Measurements from ENCODE around the gene SENP1. TPM values are rescaled to one million over a fixed set of nuclear protein-coding genes. Genes with fewer than 3 reads are reported as not detected.

SENP1 gene
- total and polyA plus RNA-seq, 2 donors: 6.7 to 38.2 TPM

GRCh38 chr12:48045965-48046518 is 59.8 kb downstream of the SENP1 start:
- Histone ChIP-seq H3K36me3 (ENCODE audit: insufficient read depth) (peaks cover 6% of the 10 kb centered on the region), H3K27ac (ENCODE audit: low read depth) (no peak overlapping the region)
- WGBS: 89% methylated on average over 2 of the region's 2 CpGs

DNA sequence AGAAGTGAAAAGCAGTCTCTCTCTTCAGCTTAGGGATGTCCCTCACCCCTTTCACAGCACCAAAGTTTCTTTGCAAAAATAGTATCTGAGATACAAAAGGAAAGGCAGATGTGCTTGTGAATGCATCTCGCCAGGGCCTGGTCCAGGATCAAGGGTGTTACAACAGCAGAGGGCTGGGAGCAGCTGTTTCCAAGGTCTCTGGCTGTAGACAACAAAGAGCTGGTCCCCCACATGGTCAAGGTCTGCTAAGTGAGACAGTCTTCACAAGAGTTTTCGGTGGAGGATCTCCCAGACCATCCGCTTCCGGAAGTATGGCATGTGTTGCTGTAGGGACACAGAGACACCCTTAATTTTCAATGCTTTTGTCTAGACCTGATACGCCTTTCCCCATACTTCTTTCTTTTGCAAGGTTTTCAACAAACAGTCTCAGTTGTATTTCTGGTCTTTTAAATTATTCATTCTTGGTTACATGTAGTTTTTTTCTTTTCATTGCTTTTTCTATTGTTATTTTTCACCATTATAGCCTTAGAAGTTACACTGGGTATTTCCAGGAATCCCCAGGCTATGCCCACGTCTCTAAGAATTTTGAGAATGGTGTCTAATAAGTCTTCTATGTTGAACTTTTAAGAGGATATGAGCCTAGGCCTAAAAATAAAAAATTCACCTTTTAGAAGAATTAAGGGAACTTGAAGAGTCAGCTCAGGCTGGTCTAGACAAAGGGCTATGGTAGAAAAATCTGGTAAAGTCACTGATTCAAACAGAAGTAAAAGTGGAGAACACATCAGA is 60.6 kb downstream of the SENP1 start:
- no peak for DNase-seq (ENCODE audit: extremely low spot score)
- H3K4me1 ChIP-seq (ENCODE audit: insufficient read depth): no peaks in the 10 kb centered on the region
- H3K27ac ChIP-seq (ENCODE audit: low read depth): no peak overlapping the region
- WGBS: 93% methylated on average over 6 of the region's 6 CpGs
- H3K4me3 ChIP-seq (ENCODE audit: low read depth, low read length): no peak overlapping the region
- peaks cover 6% of the 10 kb centered on the region for H3K36me3 ChIP-seq (ENCODE audit: insufficient read depth)

More at GRCh38 chr12:48045965-48046518, 59.8 kb downstream of the SENP1 start:
- no peak overlapping the region for H3K4me3 ChIP-seq (ENCODE audit: low read depth, low read length)
- no peak for DNase-seq (ENCODE audit: extremely low spot score)
- H3K4me1 ChIP-seq (ENCODE audit: insufficient read depth): no peaks in the 10 kb centered on the region

DNA sequence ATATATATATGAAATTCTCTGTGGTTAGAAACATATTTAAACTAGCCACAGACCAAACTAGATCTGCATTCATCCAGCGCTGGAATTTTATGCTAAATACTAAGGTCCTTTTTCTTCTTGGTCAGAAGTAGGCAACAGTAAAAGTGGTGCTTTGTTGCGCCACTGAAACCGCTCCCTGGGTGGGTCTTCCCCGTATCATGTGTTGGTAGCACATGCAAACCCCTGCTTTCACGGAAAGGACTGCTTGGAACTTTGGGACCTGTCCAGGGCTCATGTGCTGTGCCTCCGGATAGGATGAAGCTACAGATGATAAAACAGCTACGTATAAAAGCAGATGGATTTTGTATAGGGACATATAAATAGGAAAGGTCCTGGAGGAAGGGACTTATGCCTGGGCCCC is 61.5 kb downstream of the SENP1 start:
- no peak for DNase-seq (ENCODE audit: extremely low spot score)
- no peaks in the 10 kb centered on the region for H3K4me1 ChIP-seq (ENCODE audit: insufficient read depth)
- H3K4me3 ChIP-seq (ENCODE audit: low read depth, low read length): no peak overlapping the region
- H3K27ac ChIP-seq (ENCODE audit: low read depth): no peak overlapping the region
- 88% methylated on average over 7 of the region's 7 CpGs for WGBS
- peaks cover 6% of the 10 kb centered on the region for H3K36me3 ChIP-seq (ENCODE audit: insufficient read depth)

GRCh38 chr12:48043771-48044170 is 62.1 kb downstream of the SENP1 start:
- no peak for DNase-seq (ENCODE audit: extremely low spot score)
- H3K4me1 ChIP-seq (ENCODE audit: insufficient read depth): no peaks in the 10 kb centered on the region
- WGBS: 79% methylated on average over 4 of the region's 4 CpGs
- H3K4me3 ChIP-seq (ENCODE audit: low read depth, low read length): no peak overlapping the region
- H3K36me3 ChIP-seq (ENCODE audit: insufficient read depth): peaks cover 6% of the 10 kb centered on the region
- H3K27ac ChIP-seq (ENCODE audit: low read depth): no peak overlapping the region

DNA sequence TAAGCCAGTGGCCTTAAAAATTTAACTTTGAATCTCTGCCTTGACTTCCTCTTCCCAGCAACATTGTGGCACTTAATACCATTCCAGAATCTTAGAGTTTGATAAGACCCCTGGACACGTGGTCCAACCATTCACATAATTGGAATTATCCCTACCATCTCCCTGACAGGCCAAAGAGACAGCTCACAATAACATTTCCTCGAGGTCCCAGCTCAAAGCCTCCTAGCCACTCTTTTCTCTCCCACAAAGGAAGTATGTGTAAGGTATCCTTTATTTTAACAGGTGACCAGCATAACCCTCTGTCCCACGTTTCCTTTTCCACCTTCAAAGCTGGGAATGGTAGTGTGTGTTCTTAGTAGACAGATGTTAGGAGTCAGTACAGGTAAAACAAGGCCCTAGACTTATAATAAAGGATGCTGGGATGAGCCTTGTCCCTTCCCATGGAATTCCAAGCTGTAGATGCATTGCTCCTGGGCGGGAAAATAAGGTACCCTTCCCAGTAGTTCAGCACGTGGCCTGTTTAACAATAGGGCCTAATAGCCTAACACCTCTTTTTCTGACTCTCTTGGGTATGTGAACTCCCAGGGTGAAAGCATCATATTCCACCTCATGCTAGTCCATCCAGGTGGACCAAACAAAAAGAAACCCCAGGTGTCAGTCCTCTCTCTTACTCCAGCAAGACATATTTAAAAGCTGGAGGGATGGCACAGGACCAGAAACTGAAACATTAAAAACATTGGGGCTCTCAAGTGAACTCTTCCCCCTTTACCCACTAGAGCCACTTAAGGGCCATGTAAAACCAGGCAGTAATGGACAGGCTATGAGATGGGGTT is 64.1 kb downstream of the SENP1 start:
- no peak overlapping the region for H3K4me3 ChIP-seq (ENCODE audit: low read depth, low read length)
- peaks cover 6% of the 10 kb centered on the region for H3K36me3 ChIP-seq (ENCODE audit: insufficient read depth)
- no peaks in the 10 kb centered on the region for H3K4me1 ChIP-seq (ENCODE audit: insufficient read depth)
- 75% methylated on average over 5 of the region's 5 CpGs for WGBS
- no peak overlapping the region for H3K27ac ChIP-seq (ENCODE audit: low read depth)
- no peak for DNase-seq (ENCODE audit: extremely low spot score)

DNA sequence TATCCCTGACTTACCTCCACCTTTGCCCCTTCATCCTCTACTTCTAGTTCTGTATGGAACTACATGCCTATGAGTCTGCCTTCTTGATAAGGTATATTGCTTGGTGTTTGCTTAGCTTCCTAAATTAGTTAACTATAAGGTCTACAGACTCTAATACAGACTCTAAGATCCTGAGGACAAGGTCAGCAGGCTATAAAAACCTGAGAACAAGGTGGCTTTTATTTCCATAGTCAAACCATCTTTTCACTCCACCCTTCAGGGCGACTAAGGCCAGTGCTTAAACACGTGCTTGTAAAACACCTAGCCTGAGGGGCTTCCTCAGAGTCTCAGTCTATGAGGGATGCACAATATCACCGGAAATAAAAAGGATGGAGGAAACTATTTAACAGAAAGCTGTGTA is 65.5 kb downstream of the SENP1 start:
- Histone ChIP-seq H3K4me3 (ENCODE audit: low read depth, low read length) (no peak overlapping the region), H3K27ac (ENCODE audit: low read depth) (no peak overlapping the region), H3K4me1 (ENCODE audit: insufficient read depth) (no peaks in the 10 kb centered on the region), H3K36me3 (ENCODE audit: insufficient read depth) (peaks cover 6% of the 10 kb centered on the region)
- 66% methylated on average over 3 of the region's 3 CpGs for WGBS
- no peak for DNase-seq (ENCODE audit: extremely low spot score)

GRCh38 chr12:48039151-48039550 is 66.7 kb downstream of the SENP1 start:
- no peak overlapping the region for H3K4me3 ChIP-seq (ENCODE audit: low read depth, low read length)
- no peak overlapping the region for H3K27ac ChIP-seq (ENCODE audit: low read depth)
- DNase-seq (ENCODE audit: extremely low spot score): no peak
- H3K4me1 ChIP-seq (ENCODE audit: insufficient read depth): no peaks in the 10 kb centered on the region
- WGBS: 97% methylated on average over 1 of the region's 1 CpG
- H3K36me3 ChIP-seq (ENCODE audit: insufficient read depth): no peaks in the 10 kb centered on the region

GRCh38 chr12:48038085-48038484 is 67.8 kb downstream of the SENP1 start:
- WGBS: 79% methylated on average over 5 of the region's 5 CpGs
- Histone ChIP-seq H3K36me3 (ENCODE audit: insufficient read depth) (no peaks in the 10 kb centered on the region), H3K27ac (ENCODE audit: low read depth) (no peak overlapping the region), H3K4me1 (ENCODE audit: insufficient read depth) (no peaks in the 10 kb centered on the region), H3K4me3 (ENCODE audit: low read depth, low read length) (no peak overlapping the region)
- DNase-seq (ENCODE audit: extremely low spot score): no peak

- no peak for DNase-seq (ENCODE audit: extremely low spot score)
- no peak overlapping the region for H3K4me3 ChIP-seq (ENCODE audit: low read depth, low read length)
- no peak overlapping the region for H3K27ac ChIP-seq (ENCODE audit: low read depth)
- no peaks in the 10 kb centered on the region for H3K36me3 ChIP-seq (ENCODE audit: insufficient read depth)
- WGBS: 26% methylated on average over 9 of the region's 9 CpGs
- H3K4me1 ChIP-seq (ENCODE audit: insufficient read depth): no peaks in the 10 kb centered on the region
Measured at GRCh38 chr12:48037267-48037915, 68.5 kb downstream of the SENP1 start.

DNA sequence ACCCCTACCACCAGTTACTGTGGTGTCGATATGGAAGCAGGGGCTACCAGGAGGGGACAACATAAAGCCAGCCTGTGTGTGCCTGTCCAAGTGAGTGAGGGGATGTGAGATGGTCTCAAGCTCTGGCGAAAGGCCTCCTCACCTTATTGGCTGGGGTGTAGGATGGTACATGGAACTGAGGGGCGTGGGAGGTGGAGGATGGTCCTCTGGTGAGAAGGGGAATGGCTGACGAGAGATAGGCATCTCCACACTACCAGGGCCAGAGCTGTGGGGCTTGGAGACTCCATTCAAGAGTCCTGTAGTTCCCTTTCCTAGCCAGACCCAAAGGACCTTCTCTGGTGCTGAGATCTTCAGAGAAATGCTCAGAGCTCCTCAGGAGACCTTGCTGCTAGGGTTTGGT is 69.1 kb downstream of the SENP1 start:
- Histone ChIP-seq H3K27ac (ENCODE audit: low read depth) (no peak overlapping the region), H3K36me3 (ENCODE audit: insufficient read depth) (no peaks in the 10 kb centered on the region), H3K4me1 (ENCODE audit: insufficient read depth) (no peaks in the 10 kb centered on the region), H3K4me3 (ENCODE audit: low read depth, low read length) (no peak overlapping the region)
- 94% methylated on average over 4 of the region's 4 CpGs for WGBS
- DNase-seq (ENCODE audit: extremely low spot score): no peak

DNA sequence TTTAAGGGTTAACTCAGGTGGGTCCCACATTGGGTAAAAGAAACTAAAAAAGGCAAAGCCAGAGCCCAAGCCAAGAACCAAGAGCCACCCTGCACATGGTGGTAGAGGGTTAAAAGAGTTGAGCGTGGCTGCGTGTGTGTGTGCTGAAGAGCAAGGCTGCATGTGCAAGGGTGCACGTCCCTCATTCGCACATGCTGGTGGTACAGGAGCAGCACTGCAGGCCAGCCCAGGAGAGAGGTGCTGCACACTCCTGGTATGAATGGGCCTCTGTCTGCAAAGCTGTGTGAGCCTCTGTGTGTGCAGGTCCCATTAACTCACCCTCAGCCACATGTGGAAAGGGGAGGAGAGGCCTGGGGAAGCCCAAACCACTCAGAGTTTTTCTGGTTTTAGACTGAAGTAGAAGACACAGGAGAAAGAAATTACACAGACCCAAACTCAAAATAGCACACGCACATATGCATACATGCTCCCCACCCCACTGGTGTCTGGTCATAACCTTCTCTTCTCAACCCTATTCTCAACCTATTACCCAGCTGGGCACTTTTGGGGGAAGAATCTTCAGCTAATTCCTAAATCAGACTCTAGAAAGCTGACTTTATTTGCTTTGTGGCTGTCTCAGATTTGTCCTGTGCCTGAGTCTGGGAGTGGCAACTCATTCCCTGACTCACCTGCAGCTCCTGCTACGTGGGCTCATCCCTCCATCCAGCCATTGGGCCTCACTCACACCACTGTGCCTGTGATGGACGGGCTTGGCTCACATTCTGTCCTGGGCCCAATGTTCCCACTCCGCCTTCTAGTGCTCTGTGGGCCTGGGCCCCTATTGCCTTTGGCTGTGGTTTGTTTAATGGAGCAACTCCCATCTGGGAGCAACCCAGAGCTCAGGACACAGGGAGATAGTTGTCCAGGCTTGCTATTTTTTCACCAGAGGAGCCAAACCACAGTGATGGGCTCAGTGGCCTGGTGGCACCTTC is 70.8 kb downstream of the SENP1 start:
- no peak for DNase-seq (ENCODE audit: extremely low spot score)
- H3K4me1 ChIP-seq (ENCODE audit: insufficient read depth): no peaks in the 10 kb centered on the region
- WGBS: 94% methylated on average over 8 of the region's 8 CpGs
- H3K27ac ChIP-seq (ENCODE audit: low read depth): no peak overlapping the region
- no peaks in the 10 kb centered on the region for H3K36me3 ChIP-seq (ENCODE audit: insufficient read depth)
- H3K4me3 ChIP-seq (ENCODE audit: low read depth, low read length): no peak overlapping the region

DNA sequence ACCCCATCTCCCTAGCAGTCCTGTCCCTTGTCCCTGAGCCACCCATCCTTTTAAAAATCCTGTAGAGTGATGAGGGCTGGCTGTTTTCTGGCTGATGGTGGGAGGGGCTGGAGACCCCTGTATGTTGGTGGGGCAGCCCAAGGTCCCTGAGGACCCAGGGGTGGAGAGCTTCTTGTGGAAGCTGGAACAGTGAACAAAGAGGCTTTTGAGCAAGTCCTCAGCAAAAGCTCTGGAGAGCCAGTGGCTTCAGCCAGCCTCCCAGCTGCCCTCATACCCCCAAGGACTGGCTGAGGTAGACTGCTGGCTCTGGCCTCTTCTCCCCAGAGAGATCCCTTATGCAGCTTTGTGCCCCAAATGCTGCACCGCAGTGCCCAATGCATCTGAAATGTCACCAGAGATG is 72.4 kb downstream of the SENP1 start:
- DNase-seq (ENCODE audit: extremely low spot score): no peak

DNA sequence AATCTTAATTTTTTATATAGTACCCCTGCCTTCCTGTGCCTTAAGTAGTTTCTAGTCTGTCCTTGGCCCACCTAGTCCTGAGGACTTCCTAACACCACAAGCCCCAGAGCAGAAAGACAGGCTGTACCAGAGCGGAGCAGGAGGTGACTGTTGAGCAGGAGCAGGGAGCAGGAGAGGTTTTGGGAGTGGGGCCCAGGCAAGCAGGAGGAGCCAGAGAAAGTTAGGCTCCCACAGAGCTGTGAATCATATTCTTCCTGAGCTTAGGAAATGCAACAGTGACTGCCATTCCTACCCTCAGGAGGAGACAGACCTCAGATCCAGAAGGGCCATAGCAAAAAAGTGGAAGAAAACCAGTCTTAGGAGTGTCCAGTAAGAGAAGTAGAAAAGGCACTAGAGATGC is 73.3 kb downstream of the SENP1 start:
- DNase-seq (ENCODE audit: extremely low spot score): no peak
- 95% methylated on average over 1 of the region's 1 CpG for WGBS
- H3K4me3 ChIP-seq (ENCODE audit: low read depth, low read length): no peak overlapping the region
- no peaks in the 10 kb centered on the region for H3K36me3 ChIP-seq (ENCODE audit: insufficient read depth)
- no peaks in the 10 kb centered on the region for H3K4me1 ChIP-seq (ENCODE audit: insufficient read depth)
- H3K27ac ChIP-seq (ENCODE audit: low read depth): no peak overlapping the region

More for the DNA sequence above, 72.4 kb downstream of the SENP1 start:
- H3K4me3 ChIP-seq (ENCODE audit: low read depth, low read length): no peak overlapping the region
- no peak overlapping the region for H3K27ac ChIP-seq (ENCODE audit: low read depth)
- H3K36me3 ChIP-seq (ENCODE audit: insufficient read depth): no peaks in the 10 kb centered on the region
- no peaks in the 10 kb centered on the region for H3K4me1 ChIP-seq (ENCODE audit: insufficient read depth)
- WGBS: 90% methylated on average over 1 of the region's 1 CpG

All from urinary bladder (tissue), 4 donors.